OCI-LY3 (cell line): ENCODE data around the gene LTBP2.

Experiments used
- H2AFZ ChIP-seq: fragments of 200-600, 300-600 bp; shearing (Covaris generic); 2 replicates; pipeline ENCODE4 v1.6.0; 2014; ENCODE audit warnings: antibody characterized with exemption, low read depth, low read length
- H3K27ac ChIP-seq: fragments of 200-600, 300-600 bp; sonication (generic); 2 replicates; pipeline ENCODE4 v1.5.1; 2014; ENCODE audit warnings: mild to moderate bottlenecking, low read length, moderate library complexity, mixed read lengths
- H3K27me3 ChIP-seq: fragments of 200-600, 300-600 bp; sonication (generic); 2 replicates; pipeline ENCODE4 v1.6.1; 2014; ENCODE audit warnings: low read depth, low read length, mixed read lengths
- H3K36me3 ChIP-seq: fragments of 200-600, 300-600 bp; sonication (generic); replicated peaks from 2 replicates; pipeline ENCODE3; 2014; ENCODE audit warnings: low read depth, low read length, mixed read lengths
- H3K4me1 ChIP-seq: fragments of 300-600, 200-600 bp; sonication (generic); 2 replicates; pipeline ENCODE4 v1.6.1; 2014; ENCODE audit warnings: low read length, mixed read lengths
- H3K4me2 ChIP-seq: fragments of 200-600, 300-600 bp; sonication (generic); 2 replicates; pipeline ENCODE4 v1.6.1; 2014; ENCODE audit warnings: low read length, mixed read lengths
- H3K4me3 ChIP-seq: fragments of 300-600, 200-600 bp; sonication (generic); 2 replicates; pipeline ENCODE4 v1.5.1; 2014; ENCODE audit warnings: antibody characterized with exemption, mild to moderate bottlenecking, low read length, moderate library complexity
- H3K79me2 ChIP-seq: fragments of 300-600, 200-600 bp; shearing (Covaris generic); 2 replicates; pipeline ENCODE4 v1.6.1; 2014; ENCODE audit warnings: mild to moderate bottlenecking, low read length, mixed read lengths
- H3K9ac ChIP-seq: fragments of 300-600, 200-600 bp; shearing (Covaris generic); 2 replicates; pipeline ENCODE4 v1.6.0; 2014; ENCODE audit warnings: mild to moderate bottlenecking, low read length, moderate library complexity
- H3K9me3 ChIP-seq: fragments of 200-600, 300-600 bp; shearing (Covaris generic); 2 replicates; pipeline ENCODE4 v1.6.1; 2014; ENCODE audit warnings: low read length, mixed read lengths; ENCODE audit not compliant: insufficient read depth
- H4K20me1 ChIP-seq: fragments of 200-600, 300-600 bp; sonication (generic); 2 replicates; pipeline ENCODE4 v1.6.1; 2016; ENCODE audit warnings: low read length, mixed read lengths; ENCODE audit not compliant: insufficient read depth
- CTCF ChIP-seq: fragments of 200-600, 300-600 bp; sonication (generic); IDR thresholded peaks from 2 replicates; pipeline ENCODE4 v1.5.1; 2014; ENCODE audit warnings: antibody characterized with exemption, low read length, low read depth
- EZH2phosphoT487 ChIP-seq: fragments of 200-600 bp; shearing (Covaris generic); IDR thresholded peaks from 2 replicates; pipeline ENCODE4 v1.6.1; 2018; ENCODE audit warnings: antibody characterized with exemption, mixed run types, low read depth

Gene LTBP2

GRCh38 chr14:74648601-74649000 is 36.6 kb upstream of the LTBP2 start:
- H3K36me3 ChIP-seq: no peaks in the 10 kb centered on the region
- H3K4me1 ChIP-seq: no peaks in the 10 kb centered on the region
- H3K27ac ChIP-seq: no peak overlapping the region
- H3K4me3 ChIP-seq: no peak overlapping the region
- no peak overlapping the region for H3K4me2 ChIP-seq
- H4K20me1 ChIP-seq: no peaks in the 10 kb centered on the region
- H2AFZ ChIP-seq: no peak overlapping the region
- no peak for TF ChIP-seq CTCF
- TF ChIP-seq EZH2phosphoT487: no peak
- no peak overlapping the region for H3K9ac ChIP-seq
- no peaks in the 10 kb centered on the region for H3K9me3 ChIP-seq
- H3K79me2 ChIP-seq: no peaks in the 10 kb centered on the region
- H3K27me3 ChIP-seq: no peaks in the 10 kb centered on the region

DNA sequence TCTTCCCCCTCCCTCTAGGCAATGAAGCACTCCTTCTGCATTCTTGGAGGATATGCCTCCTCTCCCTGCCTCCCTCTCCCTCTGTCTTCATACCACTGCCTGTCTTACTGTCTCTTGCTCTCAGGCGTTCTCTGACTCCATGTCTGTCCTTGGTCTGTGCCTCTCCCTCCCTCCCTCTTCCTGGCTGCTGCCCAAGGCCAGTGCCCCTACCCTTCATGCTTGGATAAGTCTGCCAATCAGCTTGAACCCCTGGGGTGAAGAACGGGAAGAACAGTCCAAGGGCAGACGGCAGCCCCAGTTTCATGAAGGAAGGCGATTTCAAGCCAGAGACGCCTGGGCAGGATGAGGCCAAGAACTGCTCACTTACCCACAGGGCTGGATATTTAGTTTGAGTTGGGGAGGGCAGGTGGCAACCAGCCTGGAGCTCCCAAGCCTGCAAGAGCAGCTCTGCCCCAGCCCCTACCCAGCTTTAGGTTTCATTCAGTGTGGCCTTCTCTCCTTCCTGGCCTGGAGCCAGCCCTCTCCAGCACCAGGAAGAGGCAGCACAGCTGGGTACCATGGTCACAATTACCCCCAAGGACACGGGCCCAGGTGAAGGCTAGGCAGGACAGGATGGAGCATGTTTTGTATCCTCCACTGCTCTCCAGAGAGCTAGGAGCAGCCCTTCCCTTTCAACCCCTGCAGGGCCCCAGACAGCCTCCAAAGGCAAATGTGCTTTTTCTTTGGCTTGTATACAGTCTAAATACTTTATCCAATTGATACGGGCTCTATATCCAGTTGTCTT is 35.8 kb upstream of the LTBP2 start:
- H3K4me1 ChIP-seq: no peaks in the 10 kb centered on the region
- H3K79me2 ChIP-seq: no peaks in the 10 kb centered on the region
- TF ChIP-seq CTCF (no peak), EZH2phosphoT487 (no peak)
- H3K27ac ChIP-seq: no peak overlapping the region
- H3K9me3 ChIP-seq: no peaks in the 10 kb centered on the region
- H3K4me3 ChIP-seq: no peak overlapping the region
- no peaks in the 10 kb centered on the region for H3K27me3 ChIP-seq
- H3K9ac ChIP-seq: no peak overlapping the region
- no peaks in the 10 kb centered on the region for H4K20me1 ChIP-seq
- H2AFZ ChIP-seq: no peak overlapping the region
- no peaks in the 10 kb centered on the region for H3K36me3 ChIP-seq
- no peak overlapping the region for H3K4me2 ChIP-seq

GRCh38 chr14:74647061-74647677 is 35.1 kb upstream of the LTBP2 start:
- Histone ChIP-seq H3K4me1 (no peaks in the 10 kb centered on the region), H3K4me2 (no peak overlapping the region), H3K36me3 (no peaks in the 10 kb centered on the region), H3K79me2 (no peaks in the 10 kb centered on the region), H4K20me1 (no peaks in the 10 kb centered on the region), H3K9me3 (no peaks in the 10 kb centered on the region), H3K4me3 (no peak overlapping the region), H3K27me3 (no peaks in the 10 kb centered on the region), H2AFZ (no peak overlapping the region), H3K27ac (no peak overlapping the region), H3K9ac (no peak overlapping the region)
- TF ChIP-seq CTCF (no peak), EZH2phosphoT487 (no peak)

DNA sequence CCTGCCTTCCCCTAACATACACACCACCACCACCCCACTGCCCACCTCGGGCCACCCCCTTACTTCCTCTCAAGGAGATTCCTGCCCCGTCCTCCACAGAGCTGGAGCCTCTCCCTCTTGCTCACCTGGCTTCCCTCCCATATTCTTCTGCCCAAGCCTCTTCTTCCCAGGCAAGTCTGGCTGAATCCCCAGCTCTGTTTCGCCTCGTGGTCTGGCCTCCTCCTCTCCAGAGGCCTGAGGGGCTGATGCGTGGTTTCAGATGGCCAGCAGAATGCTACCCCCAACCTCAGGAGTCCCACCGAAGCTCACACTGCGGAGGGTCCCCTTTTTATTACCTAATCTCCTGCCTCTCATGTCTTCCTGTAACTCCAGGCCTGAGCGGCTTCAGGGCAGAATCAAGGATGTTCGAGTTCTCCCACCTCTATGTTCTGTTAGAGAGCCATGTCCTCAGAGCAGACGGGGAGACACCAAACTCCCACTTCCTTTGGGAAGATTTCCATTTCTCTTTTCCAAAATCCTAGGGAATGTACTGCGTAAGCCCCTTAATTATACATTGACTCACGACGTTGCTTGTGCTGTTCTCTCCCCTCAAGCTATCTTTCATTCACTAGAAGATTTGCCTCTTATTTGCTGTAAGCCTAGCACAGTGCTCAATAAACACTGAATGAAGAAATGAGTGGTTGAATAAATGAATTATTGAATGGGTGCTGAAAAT is 33.9 kb upstream of the LTBP2 start:
- no peak overlapping the region for H2AFZ ChIP-seq
- TF ChIP-seq CTCF (no peak), EZH2phosphoT487 (no peak)
- H3K4me1 ChIP-seq: no peaks in the 10 kb centered on the region
- H4K20me1 ChIP-seq: no peaks in the 10 kb centered on the region
- H3K79me2 ChIP-seq: no peaks in the 10 kb centered on the region
- H3K9ac ChIP-seq: no peak overlapping the region
- no peaks in the 10 kb centered on the region for H3K36me3 ChIP-seq
- H3K9me3 ChIP-seq: no peaks in the 10 kb centered on the region
- H3K27ac ChIP-seq: no peak overlapping the region
- H3K4me3 ChIP-seq: no peak overlapping the region
- no peak overlapping the region for H3K4me2 ChIP-seq
- no peaks in the 10 kb centered on the region for H3K27me3 ChIP-seq
